NCI-H510A treated with DMSO at 0.1 percent for 48 hours (cell line): ENCODE results near the gene FSTL4.

Experiments
- DNase-seq: peaks from one replicate; lab custom pipeline; 2025; lab: John Stamatoyannopoulos, UW

FSTL4 gene

GRCh38 chr5:133428072-133428660 lies 184.2 kb downstream of the FSTL4 start:
- DNase-seq = no peak

- no peak for DNase-seq
These were observed 185.1 kb downstream of the FSTL4 start for GRCh38 chr5:133427121-133427777.

GRCh38 chr5:133426264-133426663 lies 186.1 kb downstream of the FSTL4 start:
- no peak for DNase-seq

- no peak for DNase-seq
These were observed 186.6 kb downstream of the FSTL4 start for GRCh38 chr5:133425764-133426163.

- DNase-seq = no peak
These were observed 187.1 kb downstream of the FSTL4 start for GRCh38 chr5:133425222-133425621.

- DNase-seq = peak; percentile 11
These were observed 188.6 kb downstream of the FSTL4 start for GRCh38 chr5:133423618-133424282.

GRCh38 chr5:133423011-133423617 lies 189.2 kb downstream of the FSTL4 start:
- no peak for DNase-seq

GRCh38 chr5:133421806-133422205 lies 190.5 kb downstream of the FSTL4 start:
- no peak for DNase-seq

- no peak for DNase-seq
These were observed 190.9 kb downstream of the FSTL4 start for GRCh38 chr5:133421394-133421793.

GRCh38 chr5:133420440-133421301 lies 191.7 kb downstream of the FSTL4 start:
- no peak for DNase-seq

GRCh38 chr5:133415906-133416305 lies 196.4 kb downstream of the FSTL4 start:
- DNase-seq = no peak

GRCh38 chr5:133415506-133415905 lies 196.8 kb downstream of the FSTL4 start:
- no peak for DNase-seq

GRCh38 chr5:133412661-133413060 lies 199.7 kb downstream of the FSTL4 start:
- DNase-seq = no peak

- DNase-seq = no peak
These were observed 202.0 kb downstream of the FSTL4 start for GRCh38 chr5:133410335-133410828.

- DNase-seq = no peak
These were observed 203.1 kb downstream of the FSTL4 start for GRCh38 chr5:133409210-133409674.

GRCh38 chr5:133408322-133408721 lies 204.0 kb downstream of the FSTL4 start:
- no peak for DNase-seq

- peak; percentile 18 for DNase-seq
These were observed 205.2 kb downstream of the FSTL4 start for GRCh38 chr5:133406977-133407632.

- DNase-seq = no peak
These were observed 205.9 kb downstream of the FSTL4 start for GRCh38 chr5:133406208-133406976.

- DNase-seq = no peak
These were observed 206.9 kb downstream of the FSTL4 start for GRCh38 chr5:133405275-133406034.

GRCh38 chr5:133404724-133405123 lies 207.6 kb downstream of the FSTL4 start:
- no peak for DNase-seq
